SK-N-SH treated with all-trans-retinoic acid at 6 μM for 48 hours (cell line): ENCODE data around the gene ARSB.

Experiments
- ATAC-seq: fragments of 200-7000 bp; cut with Tn5 transposase; 3 replicates; pipeline ENCODE4 v1.9.1; 2020; ENCODE audit warnings: mild to moderate bottlenecking, moderate library complexity
- ARNTL ChIP-seq: fragments of 450-650 bp; formaldehyde crosslinking; IDR thresholded peaks from 2 replicates; pipeline ENCODE4 v1.5.0; 2020; ENCODE audit warnings: low read depth, mild to moderate bottlenecking, moderate library complexity, borderline replicate concordance
- BACH2 ChIP-seq: fragments of 250-450 bp; sonication (Bioruptor Pico); IDR thresholded peaks from 2 replicates; pipeline ENCODE4 v1.9.0; 2021; ENCODE audit warnings: mild to moderate bottlenecking, borderline replicate concordance
- CREB5 ChIP-seq: fragments of 250-450 bp; sonication (Bioruptor Pico); IDR thresholded peaks from 2 replicates; pipeline ENCODE4 v1.5.1; 2020; ENCODE audit warnings: low read depth, mild to moderate bottlenecking, moderate library complexity
- CSDC2 ChIP-seq: fragments of 250-450 bp; sonication (Bioruptor Pico); IDR thresholded peaks from 2 replicates; pipeline ENCODE4 v1.5.0; 2020; ENCODE audit warnings: mild to moderate bottlenecking, moderate library complexity
- CSRNP3 ChIP-seq: fragments of 250-450 bp; sonication (Bioruptor Pico); IDR thresholded peaks from 2 replicates; pipeline ENCODE4 v1.5.1; 2021; ENCODE audit warnings: mild to moderate bottlenecking, moderate library complexity
- ESRRG ChIP-seq: fragments of 250-450 bp; sonication (Bioruptor Pico); IDR thresholded peaks from 2 replicates; pipeline ENCODE4 v1.6.1; 2021; ENCODE audit warnings: mild to moderate bottlenecking
- GLIS3 ChIP-seq: fragments of 250-450 bp; sonication (Bioruptor Pico); IDR thresholded peaks from 2 replicates; pipeline ENCODE4 v1.5.0; 2020; ENCODE audit warnings: mild to moderate bottlenecking, moderate library complexity
- OSR1 ChIP-seq: fragments of 250-450 bp; sonication (Bioruptor Pico); IDR thresholded peaks from 2 replicates; pipeline ENCODE4 v1.8.0; 2022; ENCODE audit warnings: moderate library complexity, mild to moderate bottlenecking, inconsistent platforms
- PATZ1 ChIP-seq: fragments of 250-450 bp; sonication (Bioruptor Pico); IDR thresholded peaks from 2 replicates; pipeline ENCODE4 v1.8.0; 2020; ENCODE audit warnings: mild to moderate bottlenecking, moderate library complexity, borderline replicate concordance
- POU6F1 ChIP-seq: fragments of 250-450 bp; sonication (Bioruptor Pico); IDR thresholded peaks from 2 replicates; pipeline ENCODE4 v1.8.0; 2021; ENCODE audit warnings: low read depth, mild to moderate bottlenecking, moderate library complexity, borderline replicate concordance
- RARB ChIP-seq: fragments of 250-450 bp; sonication (Bioruptor Pico); IDR thresholded peaks from 2 replicates; pipeline ENCODE4 v1.8.0; 2021; ENCODE audit warnings: mild to moderate bottlenecking, moderate library complexity
- SNAI2 ChIP-seq: fragments of 250-450 bp; sonication (Bioruptor Pico); IDR thresholded peaks from 2 replicates; pipeline ENCODE4 v1.5.0; 2020; ENCODE audit warnings: mild to moderate bottlenecking, moderate library complexity
- TCF4 ChIP-seq: fragments of 250-450 bp; sonication (Bioruptor Pico); IDR thresholded peaks from 2 replicates; pipeline ENCODE4 v1.8.0; 2021; ENCODE audit warnings: mild to moderate bottlenecking, moderate library complexity, borderline replicate concordance
- TOX ChIP-seq: fragments of 250-450 bp; sonication (Bioruptor Pico); IDR thresholded peaks from 2 replicates; pipeline ENCODE4 v1.8.0; 2021; ENCODE audit warnings: mild to moderate bottlenecking, moderate library complexity, borderline replicate concordance
- ZC3H10 ChIP-seq: fragments of 250-450 bp; sonication (Bioruptor Pico); IDR thresholded peaks from 2 replicates; pipeline ENCODE4 v1.5.1; 2021; ENCODE audit warnings: mild to moderate bottlenecking, moderate library complexity
- ZFP3 ChIP-seq: fragments of 250-450 bp; sonication (Bioruptor Pico); IDR thresholded peaks from 2 replicates; pipeline ENCODE4 v1.5.0; 2020; ENCODE audit warnings: mild to moderate bottlenecking, moderate library complexity
- ZNF565 ChIP-seq: fragments of 450-650 bp; formaldehyde crosslinking; conservative IDR thresholded peaks from 2 replicates; pipeline ENCODE4 v1.5.0; 2020; ENCODE audit warnings: low read depth, mild to moderate bottlenecking, moderate library complexity
- ZNF70 ChIP-seq: fragments of 450-650 bp; formaldehyde crosslinking; IDR thresholded peaks from 2 replicates; pipeline ENCODE4 v1.5.0; 2020; ENCODE audit warnings: mild to moderate bottlenecking, moderate library complexity

ARSB gene

DNA sequence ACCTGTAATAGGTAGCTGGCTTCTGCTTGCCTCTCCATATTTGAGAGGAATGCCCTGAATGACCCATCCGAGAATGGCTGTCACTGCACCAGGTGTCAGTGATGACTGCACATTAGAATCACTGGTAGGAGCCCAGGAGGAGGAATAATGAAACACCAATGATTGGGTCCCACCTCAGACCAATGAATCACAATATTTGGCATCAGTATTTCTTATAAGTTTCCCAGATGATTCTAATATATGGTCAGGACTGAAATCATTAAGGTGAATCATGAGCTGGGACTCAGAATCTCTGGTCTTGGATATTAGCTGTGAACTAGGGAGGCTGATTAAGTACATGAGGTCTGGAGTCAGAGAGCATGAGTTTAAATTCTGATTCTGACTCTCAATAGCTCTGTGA, 23.4 kb downstream of the ARSB start:
- no peak for TF ChIP-seq CSRNP3 (CRISPR knock-in tag)
- no peak for TF ChIP-seq SNAI2 (CRISPR knock-in tag)
- ATAC-seq = no peak

DNA sequence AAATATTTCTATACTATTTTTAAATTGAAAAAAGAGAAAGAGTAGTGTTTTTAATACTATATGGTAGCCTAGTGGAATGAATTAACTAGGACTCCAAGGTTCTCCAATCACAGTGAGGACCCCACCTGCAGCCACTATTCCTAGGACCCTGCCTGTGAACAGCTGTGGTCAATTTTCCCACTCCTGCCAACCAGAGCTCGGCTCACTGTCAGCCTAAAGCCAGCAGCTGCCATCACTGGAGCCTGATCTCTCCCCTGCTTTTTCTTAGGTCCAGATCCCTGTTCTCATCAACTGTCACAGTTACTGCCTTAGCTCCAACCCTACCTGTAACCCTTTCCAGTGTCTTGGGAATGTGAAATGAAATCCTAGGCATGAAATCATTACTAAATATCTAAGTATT, 25.3 kb downstream of the ARSB start:
- no peak for ATAC-seq
- no peak for TF ChIP-seq ZFP3
- no peak for TF ChIP-seq ZNF70
- TF ChIP-seq TCF4 (CRISPR knock-in tag) = peak; percentile 42; the same call in 1 of the 2 replicates
- no peak for TF ChIP-seq ZC3H10 (CRISPR knock-in tag)
- no peak for TF ChIP-seq ESRRG (CRISPR knock-in tag)
- TF ChIP-seq, all 23 proteins: peak for 1

GRCh38 chr5:78958672-78959445, 26.3 kb downstream of the ARSB start:
- TF ChIP-seq BACH2 (CRISPR knock-in tag) = no peak
- no peak for TF ChIP-seq ZNF70
- no peak for TF ChIP-seq TOX
- TF ChIP-seq ESRRG (CRISPR knock-in tag) = no peak
- TF ChIP-seq RARB (CRISPR knock-in tag) = no peak
- no peak for TF ChIP-seq ZNF565 (CRISPR knock-in tag)
- TF ChIP-seq SNAI2 (CRISPR knock-in tag) = no peak
- no peak for TF ChIP-seq GLIS3 (CRISPR knock-in tag)
- TF ChIP-seq CREB5 (CRISPR knock-in tag) = no peak
- no peak for TF ChIP-seq POU6F1 (CRISPR knock-in tag)
- no peak for TF ChIP-seq CSDC2
- no peak for TF ChIP-seq ARNTL (CRISPR knock-in tag)
- no peak for TF ChIP-seq TCF4 (CRISPR knock-in tag)
- no peak for TF ChIP-seq CSRNP3 (CRISPR knock-in tag)
- TF ChIP-seq PATZ1 (CRISPR knock-in tag) = no peak

GRCh38 chr5:78956901-78957300, 28.2 kb downstream of the ARSB start:
- no peak for ATAC-seq
- TF ChIP-seq TCF4 (CRISPR knock-in tag) = no peak
- no peak for TF ChIP-seq BACH2 (CRISPR knock-in tag)
- TF ChIP-seq ZC3H10 (CRISPR knock-in tag) = no peak
- TF ChIP-seq POU6F1 (CRISPR knock-in tag) = no peak
- TF ChIP-seq CSRNP3 (CRISPR knock-in tag) = no peak
- TF ChIP-seq ESRRG (CRISPR knock-in tag) = no peak
- no peak for TF ChIP-seq GLIS3 (CRISPR knock-in tag)
- no peak for TF ChIP-seq ZFP3
- TF ChIP-seq CSDC2 = no peak
- no peak for TF ChIP-seq RARB (CRISPR knock-in tag)
- no peak for TF ChIP-seq SNAI2 (CRISPR knock-in tag)
- no peak for TF ChIP-seq OSR1
- TF ChIP-seq CREB5 (CRISPR knock-in tag) = no peak

More at GRCh38 chr5:78958672-78959445, 26.3 kb downstream of the ARSB start:
- ATAC-seq = no peak
